NCI-H345 (cell line): ENCODE data around the gene CSRNP3.
A peak's percentile ranks its signal among the peaks of the same experiment; 100 is the strongest.
"Not testable (repeated sequence)": the region's sequence is repeated elsewhere in the genome, so short reads cannot be mapped to it uniquely, and the experiment has no call there.

ENCODE experiments used
- DNase-seq: peaks from one replicate; lab custom pipeline; 2025; lab: John Stamatoyannopoulos, UW

The CSRNP3 gene

GRCh38 chr2:165590999-165591398 is 121.5 kb downstream of the CSRNP3 start:
- DNase-seq: not testable (repeated sequence)

DNA sequence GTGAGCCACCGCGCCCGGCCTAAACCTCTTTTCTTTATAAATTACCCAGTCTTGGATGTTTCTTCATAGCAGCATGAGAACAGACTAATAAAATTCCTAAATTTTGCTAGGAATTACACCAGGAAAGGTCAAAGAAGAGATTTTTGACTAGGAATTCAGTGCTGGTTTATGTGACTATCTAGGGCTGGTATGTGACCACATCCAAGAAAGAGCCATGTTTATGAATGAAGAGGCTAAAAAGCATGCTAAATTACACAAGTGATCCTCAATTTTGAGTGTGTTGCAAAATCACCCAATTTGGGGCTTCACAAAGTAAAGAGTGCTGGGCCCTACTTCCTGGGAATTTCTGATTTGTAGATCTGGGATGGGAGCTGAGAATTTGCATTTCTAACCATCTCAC is 123.6 kb downstream of the CSRNP3 start:
- no peak for DNase-seq

DNA sequence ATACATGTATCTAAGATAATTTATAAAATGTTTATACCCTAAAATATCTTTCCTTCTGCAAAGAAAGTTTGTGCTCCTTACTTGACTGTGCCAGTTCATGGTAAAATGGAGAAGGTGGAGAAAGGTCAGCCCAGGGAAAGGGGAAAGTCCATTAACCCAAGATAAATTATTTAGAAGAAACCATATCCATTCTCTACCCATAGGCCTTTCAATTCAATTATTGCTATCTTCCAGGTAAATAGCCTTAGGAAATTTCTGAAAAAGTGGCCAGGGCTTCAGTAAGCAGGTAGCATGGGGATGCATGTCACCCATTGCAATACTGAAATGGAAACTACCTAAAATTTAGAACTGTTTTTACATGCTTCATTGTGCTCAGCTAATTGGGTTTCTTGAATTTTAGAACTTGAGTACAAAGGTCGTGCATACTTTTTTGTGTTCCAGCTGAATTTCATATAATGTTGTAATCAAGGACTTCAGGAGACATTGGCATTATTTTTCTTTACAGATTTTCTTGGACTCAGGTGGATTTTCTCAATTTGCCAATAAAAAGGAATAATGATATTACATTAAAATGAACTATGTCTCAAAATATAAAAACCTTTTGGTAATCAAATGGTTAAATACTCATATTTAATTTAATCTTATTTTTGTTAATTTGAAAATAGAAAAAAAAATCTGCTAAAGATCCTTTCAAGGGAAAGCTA is 124.9 kb downstream of the CSRNP3 start:
- no peak for DNase-seq

DNA sequence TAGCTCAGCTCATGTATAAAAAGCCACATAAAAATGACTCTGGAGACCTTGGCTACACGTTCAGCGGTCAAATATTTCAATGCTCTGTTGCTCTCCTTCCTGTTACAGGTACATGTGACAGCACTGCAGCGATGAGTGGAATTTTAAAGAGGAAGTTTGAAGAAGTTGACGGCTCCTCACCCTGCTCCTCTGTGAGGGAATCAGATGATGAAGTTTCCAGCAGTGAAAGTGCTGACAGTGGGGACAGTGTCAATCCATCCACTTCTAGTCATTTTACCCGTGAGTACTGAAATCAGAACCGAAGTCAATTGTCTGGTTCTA is 125.4 kb downstream of the CSRNP3 start:
- DNase-seq: no peak

GRCh38 chr2:165596788-165597187 is 127.3 kb downstream of the CSRNP3 start:
- DNase-seq: no peak

GRCh38 chr2:165601065-165601830 is 131.8 kb downstream of the CSRNP3 start:
- DNase-seq: no peak

DNA sequence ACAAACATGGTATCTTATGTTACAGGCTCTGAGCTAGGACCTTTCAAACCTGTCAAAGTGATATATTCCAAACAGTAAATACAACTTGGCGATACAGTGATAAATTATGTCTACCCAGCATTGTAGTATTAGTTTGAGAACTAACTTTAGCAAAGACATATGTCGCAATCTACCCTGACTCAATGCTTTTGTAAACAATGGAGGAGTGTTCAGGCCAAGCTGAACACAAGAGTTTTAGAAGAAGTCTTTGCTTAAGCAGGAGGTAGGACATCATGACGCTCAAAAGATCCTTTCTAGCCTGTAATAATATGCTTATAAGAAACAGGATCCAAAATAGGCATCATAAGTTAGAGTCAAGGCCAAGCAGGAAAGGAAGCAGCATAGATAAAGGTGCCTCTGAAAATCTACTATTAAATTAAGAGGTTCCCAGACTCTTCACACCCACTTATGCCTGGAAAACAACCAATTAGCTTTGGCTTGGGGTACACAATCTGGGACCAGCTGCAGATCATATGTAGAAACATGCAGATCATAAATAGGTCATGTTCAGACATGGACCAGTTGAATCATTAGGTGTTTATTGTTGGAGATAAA is 132.5 kb downstream of the CSRNP3 start:
- no peak for DNase-seq

- DNase-seq: no peak
Measured at GRCh38 chr2:165609672-165610071, 140.2 kb downstream of the CSRNP3 start.

DNA sequence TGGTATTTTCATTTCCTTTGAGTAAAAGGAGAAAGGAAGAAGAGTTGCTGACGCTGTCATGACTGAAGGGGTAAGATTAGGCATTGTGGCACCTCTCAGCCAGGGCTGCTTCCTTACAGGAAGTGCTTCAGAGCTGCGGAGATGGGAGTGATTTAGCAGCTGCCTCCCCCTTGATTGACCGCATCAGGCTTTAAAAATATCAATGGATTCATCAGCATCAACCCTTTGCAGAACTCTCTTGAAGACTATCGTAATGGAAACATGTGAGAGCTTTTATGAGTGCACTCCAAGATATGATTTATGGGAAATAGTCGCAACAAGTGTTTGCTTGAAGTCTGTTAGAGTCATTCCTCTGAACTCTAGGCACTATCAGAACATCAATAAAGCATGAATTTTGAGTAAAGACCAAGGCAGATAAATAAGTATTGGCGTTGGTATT is 141.1 kb downstream of the CSRNP3 start:
- DNase-seq: no peak

GRCh38 chr2:165617741-165618481 is 148.4 kb downstream of the CSRNP3 start:
- DNase-seq: peak; percentile 14

DNA sequence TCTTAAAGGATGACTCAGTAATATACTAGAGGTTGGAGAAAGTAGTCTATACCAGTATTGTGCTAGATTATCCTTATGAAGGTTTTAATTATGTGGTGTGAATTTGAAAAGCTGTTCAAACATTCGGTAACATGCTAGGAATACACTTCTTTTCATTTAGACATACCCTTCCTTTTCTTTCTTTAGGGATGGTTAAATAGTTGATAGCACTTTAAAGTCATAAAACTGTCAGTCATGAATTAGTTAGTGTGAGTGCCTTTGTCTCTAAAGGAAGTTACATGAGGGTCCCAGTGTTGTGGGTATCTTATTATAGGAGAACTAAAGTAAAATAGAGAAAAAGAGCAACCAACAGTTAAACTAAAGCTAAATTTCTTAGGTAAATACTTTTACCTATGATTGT is 149.3 kb downstream of the CSRNP3 start:
- DNase-seq: peak; percentile 10

DNA sequence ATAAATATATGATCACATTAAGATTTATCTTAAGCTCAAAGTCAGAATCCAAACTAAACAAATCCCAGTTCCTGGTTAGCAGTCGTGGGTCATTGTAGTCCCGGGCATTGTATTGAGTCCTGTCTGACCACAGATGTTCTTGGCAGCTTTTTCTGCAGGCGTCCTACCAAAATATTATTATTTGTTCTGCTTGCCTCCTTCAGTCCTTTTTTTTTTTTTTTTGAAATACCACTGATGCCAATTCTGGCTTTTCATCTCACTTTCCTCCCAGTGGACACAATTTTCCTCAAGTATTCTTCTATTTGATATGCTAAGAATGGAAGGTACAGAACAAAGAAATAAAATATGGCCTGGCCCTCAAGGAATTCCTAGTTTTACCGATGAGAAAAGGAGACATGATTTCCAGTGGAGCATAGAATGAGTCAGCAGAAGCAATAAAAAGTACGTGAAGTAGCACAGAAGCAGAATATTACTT is 151.6 kb downstream of the CSRNP3 start:
- no peak for DNase-seq

DNA sequence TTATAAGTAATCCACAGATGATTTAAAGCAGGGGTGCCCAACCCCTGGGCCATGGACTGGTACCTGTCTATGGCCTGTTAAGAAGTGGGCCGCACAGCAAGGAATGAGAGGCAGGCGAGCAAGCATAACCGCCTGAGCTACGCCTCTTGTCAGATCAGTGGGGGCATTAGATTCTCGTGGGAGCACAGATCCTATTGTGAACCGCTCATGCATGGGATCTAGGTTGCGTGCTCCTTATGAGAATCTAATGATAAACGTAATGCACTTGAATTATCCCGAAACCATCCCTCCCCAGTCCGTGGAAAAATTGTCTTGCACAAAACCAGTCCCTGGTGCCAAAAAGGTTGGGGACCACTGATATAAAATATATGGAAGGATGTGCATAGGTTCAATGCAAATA is 153.7 kb downstream of the CSRNP3 start:
- no peak for DNase-seq

GRCh38 chr2:165623783-165624469 is 154.4 kb downstream of the CSRNP3 start:
- DNase-seq: no peak

- DNase-seq: no peak
Measured at GRCh38 chr2:165624470-165624800, 154.9 kb downstream of the CSRNP3 start.

GRCh38 chr2:165627470-165627869 is 158.0 kb downstream of the CSRNP3 start:
- no peak for DNase-seq

- no peak for DNase-seq
Measured at GRCh38 chr2:165629776-165630175, 160.3 kb downstream of the CSRNP3 start.

DNA sequence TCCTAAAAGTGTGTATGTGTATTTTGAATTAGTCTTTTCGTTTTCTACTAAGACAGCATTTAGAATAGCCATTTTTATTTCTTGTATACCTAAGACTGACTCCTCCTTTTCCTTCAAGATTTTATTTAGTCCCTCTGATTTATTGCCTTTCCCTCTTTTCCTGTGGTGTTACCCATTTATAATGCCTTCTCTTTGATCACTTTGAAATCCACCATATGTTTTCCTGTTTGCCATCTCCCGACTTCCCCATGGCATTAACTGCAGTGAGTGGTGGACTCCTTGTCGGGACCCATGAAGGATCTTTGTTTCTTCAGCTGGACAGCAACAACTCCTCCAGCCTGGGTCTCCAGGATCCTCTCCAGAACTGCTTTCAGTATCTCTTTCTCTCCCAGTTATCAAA is 160.7 kb downstream of the CSRNP3 start:
- DNase-seq: no peak

DNA sequence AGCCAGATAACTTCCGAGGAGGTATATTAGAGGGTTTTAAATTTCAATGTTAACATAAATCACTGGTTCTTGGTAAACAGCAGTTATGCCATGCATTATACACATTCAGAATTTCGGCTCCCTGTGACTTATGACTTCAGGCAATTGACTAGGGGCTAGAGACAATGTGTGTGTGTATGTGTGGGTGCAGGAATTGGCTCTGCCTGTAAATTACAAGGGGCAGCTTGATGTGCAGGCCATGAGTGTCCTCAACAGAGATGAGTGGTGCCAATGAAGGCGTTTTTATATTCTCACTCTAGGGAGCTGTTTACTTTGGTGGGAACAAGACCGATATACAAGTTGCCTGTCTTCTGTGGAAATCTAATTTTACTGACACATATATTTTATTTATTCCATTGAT is 161.6 kb downstream of the CSRNP3 start:
- DNase-seq: peak; percentile 69

DNA sequence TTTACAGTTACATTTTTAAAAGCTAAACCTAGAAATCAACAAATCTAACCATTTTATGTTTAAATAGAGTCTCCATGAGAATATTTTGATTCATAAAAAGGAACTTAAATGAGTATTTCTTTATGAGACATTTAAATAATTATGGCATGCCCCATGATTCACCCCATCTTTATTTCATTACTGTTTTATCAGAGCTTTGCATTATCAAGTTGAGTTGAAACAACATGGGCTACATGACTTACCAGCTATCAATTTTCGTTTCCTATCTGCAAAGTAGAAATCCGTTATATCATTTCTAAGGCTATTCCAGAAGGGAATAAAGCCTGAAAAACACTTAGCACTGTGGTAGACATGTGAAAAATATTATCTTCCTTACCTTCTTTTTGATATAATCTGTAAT is 163.1 kb downstream of the CSRNP3 start:
- DNase-seq: no peak

- DNase-seq: no peak
Measured at GRCh38 chr2:165633431-165633830, 163.9 kb downstream of the CSRNP3 start.

GRCh38 chr2:165634282-165634681 is 164.8 kb downstream of the CSRNP3 start:
- no peak for DNase-seq
